Stomach (tissue), 4 donors: ENCODE measurements around the gene GRK3.

Experiments used
- CTCF ChIP-seq, 7 experiments: fragments of 450-650 bp in 4 of 7; fragments of 200-600 bp in 3 of 7; sonication (generic) in 3 of 7; IDR thresholded peaks; one replicate each; pipeline ENCODE4 v1.5.1; 2016 to 2019; ENCODE audit warnings: antibody characterized with exemption in 7 of 7, control low read depth in 2 of 7, mild to moderate bottlenecking in 1 of 7
- EP300 ChIP-seq: sonication (generic); formaldehyde crosslinking; IDR thresholded peaks from one replicate; pipeline ENCODE4 v1.6.1; 2017; ENCODE audit warnings: antibody characterized with exemption
- POLR2A ChIP-seq, 4 donors: fragments of 450-650 bp; IDR thresholded peaks; one replicate each; pipeline ENCODE4 v1.6.1; 2016; ENCODE audit warnings: antibody characterized with exemption in 4 of 4, control low read depth in 2 of 4, mild to moderate bottlenecking in 1 of 4, moderate library complexity in 1 of 4

- no peak for TF ChIP-seq CTCF (IDR thresholded peaks at IDR 0.05)
- TF ChIP-seq POLR2A (IDR thresholded peaks at IDR 0.05): no peak
- no peak for TF ChIP-seq EP300
Measured at GRCh38 chr22:25722626-25723025, 158.2 kb downstream of the GRK3 start.
